Retinal pigment epithelial cell (primary cell): ENCODE measurements around the gene FZD4.

Source experiments
- DNase-seq: peaks from one replicate; pipeline ENCODE4 v3.0.0-alpha.2; 2010; ENCODE audit warnings: low read depth
- H3K4me3 ChIP-seq: 2 replicates; pipeline ENCODE4 v1.5.1; 2011; ENCODE audit warnings: mild to moderate bottlenecking, low read length, control low read depth, moderate library complexity
- TF ChIP-seq, protein P1 (sequence below): conservative IDR thresholded peaks from 2 replicates; pipeline ENCODE4 v1.5.1; 2011; ENCODE audit warnings: low read depth, low read length, control low read depth, inconsistent platforms

Gene FZD4

DNA sequence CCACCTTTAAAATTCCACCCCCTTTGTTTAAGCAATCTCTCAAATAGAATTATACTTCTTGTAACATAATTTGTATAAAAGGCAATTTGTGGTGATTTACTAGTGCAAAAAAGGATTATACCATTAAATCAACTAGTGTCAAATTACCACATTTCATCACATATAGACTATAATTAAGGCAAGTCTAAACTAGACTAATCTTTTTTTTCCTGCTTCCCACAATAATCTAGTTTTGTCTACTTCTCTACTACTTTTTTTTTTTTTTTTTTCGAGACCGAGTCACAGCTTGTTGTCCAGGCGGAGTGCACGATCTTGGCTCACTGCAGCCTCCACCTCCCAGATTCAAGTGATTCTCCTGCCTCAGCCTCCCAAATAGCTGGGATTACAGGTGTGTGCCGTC, 36.1 kb upstream of the FZD4 start:
- DNase-seq, result peak; percentile 61
- TF ChIP-seq, protein P1, sequence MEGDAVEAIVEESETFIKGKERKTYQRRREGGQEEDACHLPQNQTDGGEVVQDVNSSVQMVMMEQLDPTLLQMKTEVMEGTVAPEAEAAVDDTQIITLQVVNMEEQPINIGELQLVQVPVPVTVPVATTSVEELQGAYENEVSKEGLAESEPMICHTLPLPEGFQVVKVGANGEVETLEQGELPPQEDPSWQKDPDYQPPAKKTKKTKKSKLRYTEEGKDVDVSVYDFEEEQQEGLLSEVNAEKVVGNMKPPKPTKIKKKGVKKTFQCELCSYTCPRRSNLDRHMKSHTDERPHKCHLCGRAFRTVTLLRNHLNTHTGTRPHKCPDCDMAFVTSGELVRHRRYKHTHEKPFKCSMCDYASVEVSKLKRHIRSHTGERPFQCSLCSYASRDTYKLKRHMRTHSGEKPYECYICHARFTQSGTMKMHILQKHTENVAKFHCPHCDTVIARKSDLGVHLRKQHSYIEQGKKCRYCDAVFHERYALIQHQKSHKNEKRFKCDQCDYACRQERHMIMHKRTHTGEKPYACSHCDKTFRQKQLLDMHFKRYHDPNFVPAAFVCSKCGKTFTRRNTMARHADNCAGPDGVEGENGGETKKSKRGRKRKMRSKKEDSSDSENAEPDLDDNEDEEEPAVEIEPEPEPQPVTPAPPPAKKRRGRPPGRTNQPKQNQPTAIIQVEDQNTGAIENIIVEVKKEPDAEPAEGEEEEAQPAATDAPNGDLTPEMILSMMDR, result no peak
- H3K4me3 ChIP-seq, result no peak overlapping the region

DNA sequence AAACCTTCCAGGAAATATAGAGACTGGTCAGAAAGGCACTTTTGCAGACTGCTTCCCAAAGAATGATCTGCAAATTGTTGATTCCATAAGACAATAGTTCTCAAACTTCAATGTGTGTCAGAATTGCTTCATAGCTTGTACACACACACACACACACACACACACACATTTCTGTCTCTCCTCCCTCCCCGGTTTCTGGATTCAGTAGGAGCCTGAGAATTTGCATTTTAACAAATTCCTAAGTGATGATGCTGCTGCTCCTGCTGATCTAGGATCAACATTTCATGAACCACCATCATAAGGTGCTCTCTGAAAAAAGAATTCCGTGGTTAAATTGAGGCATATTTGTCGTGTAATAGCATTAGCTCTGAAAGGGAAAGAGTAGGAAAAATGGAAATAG, 35.3 kb upstream of the FZD4 start:
- TF ChIP-seq, protein P1, result no peak
- no peak overlapping the region for H3K4me3 ChIP-seq
- peak; percentile 97 for DNase-seq

DNA sequence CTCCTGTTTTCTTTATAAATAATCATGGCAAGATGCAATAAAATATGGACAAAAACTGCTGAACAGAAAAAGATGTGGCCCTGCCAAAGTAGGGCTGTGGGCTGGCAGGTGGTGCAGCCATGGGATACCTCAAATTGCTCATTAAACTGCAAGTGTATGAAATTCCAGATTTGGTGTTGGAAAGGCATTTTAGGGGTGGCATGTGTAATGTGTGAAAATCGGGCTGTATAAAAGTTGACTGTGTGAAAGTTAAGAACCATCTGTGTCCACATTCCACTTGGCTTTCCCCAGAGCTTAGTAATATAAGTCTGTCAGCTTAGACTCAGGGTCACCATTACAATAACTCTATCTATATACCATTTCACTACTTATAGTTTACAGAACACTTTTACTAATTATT, 34.8 kb upstream of the FZD4 start:
- H3K4me3 ChIP-seq, result no peak overlapping the region
- TF ChIP-seq, protein P1, result no peak
- peak; percentile 93 for DNase-seq

DNA sequence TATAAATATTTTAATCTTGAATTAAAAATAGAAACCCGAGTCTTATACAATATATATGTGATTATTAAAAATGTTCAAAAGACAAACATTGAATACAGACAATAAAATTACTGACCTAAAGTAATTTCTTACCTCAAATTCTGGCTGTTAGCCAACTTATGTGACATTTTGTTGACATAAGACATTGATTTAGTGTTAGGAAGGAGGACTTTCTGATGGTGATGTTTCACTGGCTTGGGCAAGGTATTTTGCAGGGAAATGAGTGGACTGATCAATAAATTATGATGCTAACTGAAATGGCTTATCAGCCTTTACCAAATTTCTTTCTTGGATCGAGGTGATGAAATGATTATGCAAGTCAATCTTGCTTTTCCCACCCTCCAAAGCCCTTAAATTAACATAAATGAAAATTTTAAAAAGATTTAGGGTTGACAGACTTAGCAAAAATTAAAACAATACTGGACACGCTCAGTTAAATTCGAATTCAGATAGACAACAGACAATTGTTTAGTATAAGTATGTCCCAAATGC, 33.2 kb upstream of the FZD4 start:
- TF ChIP-seq, protein P1, result no peak
- DNase-seq, result no peak
- no peak overlapping the region for H3K4me3 ChIP-seq

DNA sequence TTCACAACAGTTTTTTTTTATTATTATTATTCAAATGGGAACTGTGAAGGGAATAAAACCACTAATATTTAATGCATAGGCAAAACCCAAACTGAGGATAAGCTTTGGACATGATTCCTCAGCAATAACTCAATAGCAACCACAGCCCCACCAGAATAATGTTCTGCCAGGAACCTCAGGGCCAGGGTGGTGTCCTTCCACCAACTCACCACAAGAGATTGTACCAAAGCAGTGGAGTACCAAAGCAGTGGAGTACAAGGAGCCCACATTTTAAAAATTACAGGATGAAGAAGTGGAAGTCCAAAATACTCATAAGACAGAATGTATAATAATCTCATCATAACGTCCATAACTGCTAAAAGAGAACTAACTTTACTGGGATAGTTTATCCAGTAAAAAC, 32.5 kb upstream of the FZD4 start:
- TF ChIP-seq, protein P1, result no peak
- H3K4me3 ChIP-seq, result no peak overlapping the region
- no peak for DNase-seq

DNA sequence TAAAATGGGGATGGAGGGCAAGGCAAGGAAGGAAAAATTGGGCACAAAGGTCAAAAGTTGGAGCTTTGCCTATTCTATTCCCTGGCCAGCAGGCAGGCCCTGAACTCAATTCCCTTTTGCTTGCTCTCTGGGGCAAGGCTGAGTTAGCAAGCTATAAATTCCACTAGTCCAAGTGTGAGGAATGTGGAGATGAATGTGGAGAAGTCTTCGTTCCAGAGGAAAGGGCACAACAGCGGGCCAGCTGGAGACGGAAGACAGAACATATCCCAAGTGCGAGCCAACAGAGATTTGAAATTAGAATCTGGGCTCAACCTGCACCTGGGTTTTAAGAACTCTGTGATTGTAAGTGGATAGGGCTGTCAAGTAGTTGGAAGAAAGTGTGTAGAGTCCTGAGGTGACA, 29.5 kb upstream of the FZD4 start:
- no peak overlapping the region for H3K4me3 ChIP-seq
- TF ChIP-seq, protein P1, result no peak
- no peak for DNase-seq

DNA sequence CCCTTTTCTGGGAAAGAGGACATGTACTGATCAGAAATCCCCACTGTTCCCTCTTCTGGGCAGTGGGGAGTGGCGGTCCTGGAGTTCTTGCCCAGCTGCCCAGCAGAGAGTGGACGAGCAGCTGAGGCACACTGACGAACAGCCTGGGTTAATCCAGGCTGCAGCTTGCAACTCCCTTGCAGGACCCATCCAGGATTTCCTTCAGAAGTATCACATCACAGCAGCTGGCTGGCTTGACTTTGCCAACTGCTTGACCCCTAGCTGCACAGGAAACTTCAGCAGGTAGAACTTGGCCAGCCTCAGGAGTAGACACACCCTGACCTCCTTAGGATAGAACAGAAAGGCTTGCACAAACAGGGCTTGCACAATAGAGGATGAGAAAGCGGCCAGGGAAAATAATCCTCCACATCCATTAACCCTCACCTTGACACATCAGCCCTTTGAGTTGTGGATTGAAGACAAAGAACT, 27.9 kb upstream of the FZD4 start:
- no peak for DNase-seq
- TF ChIP-seq, protein P1, result no peak
- no peak overlapping the region for H3K4me3 ChIP-seq
